GM21367 (cell line): ENCODE data around the gene SLC25A42.
"Not testable (repeated sequence)": the region's sequence is repeated elsewhere in the genome, so short reads cannot be mapped to it uniquely, and the experiment has no call there.

Experiments
- ATAC-seq: cut with Tn5 transposase; IDR thresholded peaks from one replicate; pipeline ENCODE4 v1.9.1; 2021; ENCODE audit not compliant: unreplicated experiment

SLC25A42 gene

GRCh38 chr19:19102566-19102965, 38.8 kb downstream of the SLC25A42 start:
- not testable (repeated sequence) for ATAC-seq

GRCh38 chr19:19103167-19103566, 39.4 kb downstream of the SLC25A42 start:
- no peak for ATAC-seq

GRCh38 chr19:19105365-19106055, 41.7 kb downstream of the SLC25A42 start:
- no peak for ATAC-seq

DNA sequence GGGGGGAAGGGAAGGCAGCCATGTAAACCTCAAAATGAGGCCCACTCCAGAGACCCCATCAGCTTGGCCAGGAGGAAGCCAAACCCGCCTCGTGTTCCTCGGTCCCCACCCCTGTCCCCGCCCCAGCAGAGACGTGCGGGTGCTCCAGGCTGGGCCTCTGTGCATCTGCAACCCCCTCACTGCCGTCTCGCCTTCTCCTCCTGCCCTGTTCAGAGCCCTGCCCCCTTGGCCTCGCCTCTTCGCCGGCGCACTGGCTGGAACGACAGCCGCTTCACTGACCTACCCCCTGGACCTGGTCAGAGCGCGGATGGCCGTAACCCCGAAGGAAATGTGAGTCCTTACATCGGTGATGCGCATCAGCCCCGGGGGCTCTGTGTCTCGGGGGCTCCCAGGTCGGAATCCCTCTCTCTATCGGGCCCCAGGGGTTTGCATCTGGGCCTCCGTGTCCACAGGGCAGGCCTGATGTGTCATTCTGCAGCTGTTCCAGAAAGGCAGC, 42.3 kb downstream of the SLC25A42 start:
- no peak for ATAC-seq

- ATAC-seq = not testable (repeated sequence)
These were observed 43.1 kb downstream of the SLC25A42 start for GRCh38 chr19:19106938-19107337.

GRCh38 chr19:19107654-19108053, 43.9 kb downstream of the SLC25A42 start:
- no peak for ATAC-seq

DNA sequence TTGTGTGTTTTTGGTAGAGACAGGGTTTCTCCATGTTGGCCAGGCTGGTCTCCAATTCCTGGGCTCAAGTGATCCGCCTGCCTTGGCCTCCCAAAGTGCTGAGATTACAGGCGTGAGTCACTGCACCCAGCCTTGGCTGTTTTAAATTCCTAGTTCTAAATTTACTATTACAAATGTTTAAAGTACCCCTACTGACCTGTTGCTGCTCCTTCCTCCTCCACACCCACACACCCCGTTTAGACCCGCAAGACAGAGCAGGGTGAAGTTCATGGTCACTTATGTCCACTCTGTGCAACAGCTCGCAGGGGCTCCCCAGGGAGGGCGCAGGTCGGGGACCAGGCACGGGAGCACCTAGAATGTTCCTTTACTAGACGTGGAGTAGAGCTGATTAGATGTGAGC, 45.8 kb downstream of the SLC25A42 start:
- no peak for ATAC-seq

GRCh38 chr19:19110410-19111135, 46.8 kb downstream of the SLC25A42 start:
- ATAC-seq = no peak

DNA sequence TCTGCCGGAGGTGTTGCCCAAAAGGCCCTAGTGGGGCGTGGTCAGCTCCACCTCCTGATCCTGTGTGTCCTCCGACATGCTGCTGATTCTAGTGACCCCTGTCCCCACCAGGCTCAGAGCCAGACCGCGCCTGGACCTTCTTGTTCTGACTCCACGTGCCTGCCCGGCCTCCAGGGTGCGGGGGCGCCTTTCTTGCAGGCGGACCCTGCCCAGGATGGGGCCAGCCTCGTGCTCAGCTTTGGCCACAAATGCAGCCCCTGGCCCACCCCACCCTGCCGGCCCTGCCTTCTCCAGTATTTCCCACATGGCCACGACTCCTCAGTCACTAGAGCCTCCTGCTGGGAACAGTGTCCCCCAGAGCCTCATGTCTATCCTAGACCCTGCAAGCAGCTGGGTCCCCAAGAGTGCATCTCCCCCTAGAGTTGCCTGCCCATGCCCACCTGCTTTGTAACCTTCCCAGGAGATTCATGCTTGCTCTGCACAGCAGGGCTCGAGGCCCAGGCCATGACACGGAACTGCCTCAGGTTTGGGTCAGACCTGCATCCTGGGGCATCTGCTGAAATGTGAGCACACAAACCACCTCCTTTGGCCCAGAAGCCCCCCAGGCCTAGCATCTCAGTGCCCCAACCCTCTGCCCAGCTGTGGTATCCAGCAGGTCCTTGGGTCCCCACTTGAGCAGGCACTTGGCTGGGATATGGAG, 47.5 kb downstream of the SLC25A42 start:
- ATAC-seq = no peak

DNA sequence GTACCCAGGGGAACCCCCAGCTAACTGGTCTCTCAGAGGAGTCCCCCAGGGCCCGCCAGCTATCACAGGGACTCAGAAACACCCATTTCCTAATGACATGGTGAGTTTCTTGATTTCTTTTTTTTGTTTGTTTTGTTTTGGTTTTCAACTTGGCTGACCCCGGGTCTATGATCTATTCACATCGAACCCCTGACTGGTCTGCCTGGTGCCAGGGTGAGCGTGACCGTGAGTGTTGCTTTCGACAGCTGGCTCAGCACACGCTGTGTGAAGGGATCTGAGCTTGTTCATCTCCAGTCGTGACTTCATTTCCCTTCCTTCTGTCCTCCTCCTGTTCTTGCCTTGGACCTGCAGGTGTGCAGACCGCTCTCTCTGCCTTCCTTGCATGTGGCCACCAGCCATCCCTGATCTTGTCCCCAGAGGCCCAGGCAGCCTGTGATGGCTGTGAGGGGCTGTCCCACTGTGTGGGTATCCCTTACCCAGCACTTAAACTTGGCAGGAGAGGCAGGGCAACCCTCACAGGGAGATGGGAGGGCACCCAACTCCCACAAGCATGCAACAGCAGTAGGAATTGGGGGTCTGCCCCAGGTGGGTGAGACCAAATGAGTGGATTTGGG, 48.3 kb downstream of the SLC25A42 start:
- ATAC-seq = no peak

GRCh38 chr19:19113040-19113626, 49.3 kb downstream of the SLC25A42 start:
- no peak for ATAC-seq

DNA sequence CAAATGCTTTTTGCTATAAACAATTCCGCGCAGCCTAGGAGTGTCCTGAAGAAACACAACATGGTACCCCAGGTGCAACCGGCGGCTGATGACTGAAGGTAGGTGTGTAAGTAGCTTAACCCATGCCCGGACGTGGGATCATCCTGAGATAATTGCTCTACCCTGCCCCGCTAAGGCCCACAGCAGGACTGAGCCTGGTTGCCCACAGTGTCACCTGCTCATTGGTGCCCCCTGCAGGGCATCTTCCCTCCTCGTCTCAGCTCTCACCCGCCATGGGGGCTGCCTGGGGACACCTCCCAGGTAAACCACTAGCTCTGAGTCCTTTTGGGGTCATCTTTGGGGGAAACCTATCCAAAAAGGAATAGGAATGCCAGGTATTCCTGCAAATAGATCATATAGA, 52.2 kb downstream of the SLC25A42 start:
- no peak for ATAC-seq

DNA sequence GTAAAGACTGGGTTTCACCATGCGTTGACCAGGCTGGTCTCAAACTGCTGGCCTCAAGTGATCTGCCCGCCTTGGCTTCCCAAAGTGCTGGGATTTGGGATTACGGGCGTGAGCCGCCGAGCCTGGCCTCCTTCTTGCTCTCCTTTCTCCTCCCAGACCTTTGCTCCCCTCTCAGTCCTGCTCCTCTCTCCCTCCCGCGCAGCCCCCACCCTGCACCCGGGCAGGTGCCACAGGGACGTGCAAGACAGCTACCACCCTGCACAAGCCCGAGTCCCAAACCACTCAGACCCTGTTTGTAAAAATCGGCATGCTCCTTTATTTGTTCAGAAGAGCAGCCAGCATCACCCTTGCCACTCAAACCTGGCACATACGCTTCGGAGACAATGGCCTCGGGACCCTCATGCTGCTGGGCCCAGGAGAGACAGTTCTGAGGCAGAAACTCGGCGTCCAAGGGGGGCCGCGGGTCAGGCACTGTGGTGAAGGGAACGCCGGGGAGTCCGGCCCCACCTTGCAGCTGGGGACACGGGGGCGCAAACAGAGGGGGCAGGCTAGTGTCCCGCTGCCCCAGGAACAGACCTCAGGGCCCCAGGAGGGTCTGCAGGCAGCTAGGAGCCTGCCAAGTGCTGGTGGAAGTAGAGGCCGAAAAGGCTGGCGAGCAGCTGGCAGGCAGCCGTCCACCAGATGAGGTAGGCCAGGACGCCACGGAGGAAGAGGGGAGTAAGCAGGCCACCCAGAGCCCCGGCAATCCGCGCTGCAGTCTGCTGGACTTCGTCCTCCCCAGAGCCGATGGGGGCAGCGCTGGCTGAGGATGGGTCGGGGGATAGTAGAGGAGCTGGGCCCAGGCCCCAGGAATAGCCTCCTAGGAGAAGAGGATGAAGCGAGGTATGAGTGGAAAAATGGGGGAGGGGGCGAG, 55.8 kb downstream of the SLC25A42 start:
- no peak for ATAC-seq

DNA sequence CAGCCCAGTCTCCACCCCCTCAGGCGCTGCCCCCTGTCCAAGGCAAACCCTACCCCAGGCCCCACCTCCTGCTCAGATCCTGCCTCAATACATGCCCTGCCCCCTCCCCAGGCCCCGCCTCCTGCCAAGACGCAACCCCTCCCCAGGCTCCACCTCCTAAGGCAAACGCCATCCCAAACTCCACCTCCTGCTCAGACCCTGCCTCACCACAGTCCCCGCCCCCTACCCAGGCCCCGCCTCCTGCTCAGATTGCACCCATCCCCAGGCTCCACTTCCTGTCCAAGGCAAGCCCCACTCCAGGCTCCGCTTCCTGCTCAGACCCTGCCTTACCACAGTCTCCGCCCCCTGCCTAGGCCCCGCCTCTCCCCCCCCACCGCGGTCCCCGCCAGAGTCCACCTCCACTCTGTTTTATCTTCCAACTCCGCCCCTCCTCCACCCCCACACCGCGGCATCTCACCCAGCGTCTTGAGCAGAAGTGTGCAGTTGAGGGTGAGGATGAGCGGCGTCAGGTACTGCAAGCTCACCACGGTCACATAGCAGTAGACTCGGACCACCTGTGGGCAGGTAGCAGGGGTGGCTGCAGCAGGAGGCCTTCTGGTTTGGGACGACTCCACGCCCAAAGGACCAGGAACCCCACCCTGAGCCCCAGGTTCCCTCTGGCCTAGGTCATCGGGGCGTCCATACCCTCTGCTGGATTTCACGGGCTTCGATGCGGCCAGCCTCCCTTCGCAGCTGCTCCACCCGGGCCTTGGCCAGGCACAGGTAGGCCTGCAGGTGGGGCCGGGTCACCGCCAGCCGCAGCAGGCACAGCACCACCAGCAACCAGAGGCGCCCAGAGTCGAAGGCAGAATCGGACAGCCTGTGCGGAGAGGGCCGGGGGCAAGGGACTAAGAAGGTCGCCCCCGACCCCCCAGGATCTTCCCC, 56.8 kb downstream of the SLC25A42 start:
- ATAC-seq = no peak

- no peak for ATAC-seq
These were observed 57.6 kb downstream of the SLC25A42 start for GRCh38 chr19:19121371-19121770.

- no peak for ATAC-seq
These were observed 59.1 kb downstream of the SLC25A42 start for GRCh38 chr19:19122902-19123301.

GRCh38 chr19:19123386-19123785, 59.6 kb downstream of the SLC25A42 start:
- ATAC-seq = no peak

DNA sequence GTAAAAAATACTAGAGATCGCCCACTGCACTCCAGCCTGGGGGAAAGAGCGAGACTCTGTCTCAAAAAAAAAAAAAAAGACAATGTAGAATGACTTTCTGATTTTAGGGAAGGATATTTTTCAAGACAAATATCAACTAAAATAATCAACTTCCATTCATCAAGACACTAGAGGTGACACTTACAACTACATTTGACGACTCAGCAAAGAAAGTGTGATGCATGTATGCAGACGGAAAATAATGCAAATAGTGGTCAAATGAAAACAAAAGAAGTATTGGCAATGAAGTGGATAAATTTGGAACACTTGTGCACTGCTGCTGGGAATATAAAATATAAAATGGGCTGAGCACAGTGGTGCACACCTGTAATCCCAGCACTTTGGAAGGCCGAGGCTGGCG, 62.3 kb downstream of the SLC25A42 start:
- ATAC-seq = no peak

DNA sequence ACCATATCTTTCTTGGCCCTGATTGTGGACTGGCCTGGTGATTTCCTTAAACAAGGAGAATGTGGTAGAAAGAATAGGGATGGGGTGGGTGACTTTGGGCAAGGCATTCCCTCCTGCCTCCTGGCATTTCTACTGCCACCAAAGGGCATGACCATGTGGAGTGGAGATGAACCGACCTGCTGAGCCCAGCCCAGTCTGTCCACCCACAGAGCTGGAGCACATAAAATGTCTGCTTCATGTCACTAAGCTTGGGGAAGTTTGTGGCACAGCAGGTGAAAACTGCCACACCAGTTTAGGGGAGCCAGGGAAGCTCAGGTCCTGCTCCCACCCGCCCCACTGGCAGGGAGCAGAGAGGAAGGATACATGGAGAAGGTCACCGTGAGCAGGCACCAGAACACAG, 68.2 kb downstream of the SLC25A42 start:
- ATAC-seq = no peak
